ENCODE data around the gene SP1.
"Not testable (repeated sequence)": the region's sequence is repeated elsewhere in the genome, so short reads cannot be mapped to it uniquely, and the experiment has no call there.

Gene SP1

GRCh38 chr12:53388932-53389331, 9.0 kb downstream of the SP1 start:
- DNase-seq (ENCODE audit: low read depth), result no peak
- TF ChIP-seq CTCF (conservative IDR thresholded peaks at IDR 0.05; ENCODE audit: control insufficient read depth, insufficient read depth, low read depth, low read length), result no peak
- no peak overlapping the region for H3K4me3 ChIP-seq (ENCODE audit: control insufficient read depth, low read depth, low read length)

DNA sequence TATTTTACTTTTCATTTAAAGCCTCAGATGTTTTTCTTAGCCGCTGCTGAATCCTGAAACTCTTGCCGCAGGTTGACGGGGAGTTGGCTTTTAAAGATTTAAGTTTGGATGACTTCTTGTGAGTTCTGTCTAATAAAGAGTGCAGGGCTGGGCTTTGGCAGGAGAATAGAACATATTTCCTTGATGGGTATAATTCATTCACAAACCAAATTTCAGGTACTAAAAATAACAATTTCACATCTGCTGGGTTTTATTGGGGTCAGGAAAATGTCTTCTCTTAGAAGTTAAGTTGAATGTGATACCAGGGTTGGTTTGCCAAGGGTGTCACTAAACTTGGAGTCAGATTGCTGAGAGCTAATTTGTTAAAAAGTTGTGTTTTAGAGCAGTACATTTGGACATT, 9.7 kb downstream of the SP1 start:
- DNase-seq (ENCODE audit: low read depth), result no peak
- no peak for TF ChIP-seq CTCF (conservative IDR thresholded peaks at IDR 0.05; ENCODE audit: control insufficient read depth, insufficient read depth, low read depth, low read length)
- peak overlapping the region; percentile 7 for H3K4me3 ChIP-seq (ENCODE audit: control insufficient read depth, low read depth, low read length)

DNA sequence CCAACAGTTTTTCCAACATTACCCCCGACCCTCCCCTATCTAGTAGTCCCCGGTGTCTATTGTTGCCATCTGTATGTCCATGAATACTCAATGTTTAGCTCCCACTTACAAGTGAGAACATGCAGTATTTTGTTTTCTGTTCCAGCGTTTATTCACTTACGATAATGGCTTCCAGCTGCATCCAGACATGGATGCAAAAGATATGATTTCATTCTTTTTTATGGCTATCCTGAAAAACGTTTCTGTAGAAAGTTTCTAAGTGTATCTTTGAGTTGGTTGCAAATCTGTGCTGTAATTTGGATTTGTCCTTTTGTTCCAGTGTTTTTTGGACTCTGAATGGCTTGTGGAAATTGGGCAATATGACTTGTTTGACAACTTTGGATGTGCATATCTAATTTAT, 11.7 kb downstream of the SP1 start:
- H3K4me3 ChIP-seq (ENCODE audit: control insufficient read depth, low read depth, low read length), result no peak overlapping the region
- DNase-seq (ENCODE audit: low read depth), result peak; percentile 30
- TF ChIP-seq CTCF (conservative IDR thresholded peaks at IDR 0.05; ENCODE audit: control insufficient read depth, insufficient read depth, low read depth, low read length), result no peak

DNA sequence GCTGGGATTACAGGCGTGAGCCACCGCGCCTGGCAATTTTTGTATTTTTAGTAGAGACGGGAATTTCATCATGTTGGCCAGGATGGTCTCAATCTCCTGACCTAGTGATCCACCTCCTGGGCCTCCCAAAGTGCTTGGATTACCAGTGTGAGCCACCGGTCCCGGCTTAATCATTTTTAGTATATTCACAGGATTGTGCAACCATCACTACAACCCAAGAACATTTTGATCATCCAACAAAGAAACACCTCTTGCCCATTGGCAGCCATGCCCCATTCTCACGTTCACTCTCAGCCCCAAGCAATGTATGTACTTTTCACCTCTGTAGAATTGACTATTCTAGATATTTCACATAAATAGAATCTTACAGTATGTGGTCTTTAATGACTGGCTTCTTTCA, 19.9 kb downstream of the SP1 start:
- DNase-seq (ENCODE audit: low read depth), result no peak
- H3K4me3 ChIP-seq (ENCODE audit: control insufficient read depth, low read depth, low read length), result no peak overlapping the region
- TF ChIP-seq CTCF (conservative IDR thresholded peaks at IDR 0.05; ENCODE audit: control insufficient read depth, insufficient read depth, low read depth, low read length), result no peak

GRCh38 chr12:53402351-53402750, 22.4 kb downstream of the SP1 start:
- not testable (repeated sequence) for H3K4me3 ChIP-seq (ENCODE audit: control insufficient read depth, low read depth, low read length); DNase-seq (ENCODE audit: low read depth)

- no peak for TF ChIP-seq CTCF (conservative IDR thresholded peaks at IDR 0.05; ENCODE audit: control insufficient read depth, insufficient read depth, low read depth, low read length)
- H3K4me3 ChIP-seq (ENCODE audit: control insufficient read depth, low read depth, low read length), result no peak overlapping the region
- DNase-seq (ENCODE audit: low read depth), result no peak
These were observed 22.9 kb downstream of the SP1 start for GRCh38 chr12:53402871-53403270.

- DNase-seq (ENCODE audit: low read depth), result no peak
- no peak for TF ChIP-seq CTCF (conservative IDR thresholded peaks at IDR 0.05; ENCODE audit: control insufficient read depth, insufficient read depth, low read depth, low read length)
- H3K4me3 ChIP-seq (ENCODE audit: control insufficient read depth, low read depth, low read length), result no peak overlapping the region
These were observed 31.0 kb downstream of the SP1 start for GRCh38 chr12:53410951-53411350.
